ENCODE data around the gene RYK.
A peak's percentile ranks its signal among the peaks of the same experiment; 100 is the strongest.

RYK gene

DNA sequence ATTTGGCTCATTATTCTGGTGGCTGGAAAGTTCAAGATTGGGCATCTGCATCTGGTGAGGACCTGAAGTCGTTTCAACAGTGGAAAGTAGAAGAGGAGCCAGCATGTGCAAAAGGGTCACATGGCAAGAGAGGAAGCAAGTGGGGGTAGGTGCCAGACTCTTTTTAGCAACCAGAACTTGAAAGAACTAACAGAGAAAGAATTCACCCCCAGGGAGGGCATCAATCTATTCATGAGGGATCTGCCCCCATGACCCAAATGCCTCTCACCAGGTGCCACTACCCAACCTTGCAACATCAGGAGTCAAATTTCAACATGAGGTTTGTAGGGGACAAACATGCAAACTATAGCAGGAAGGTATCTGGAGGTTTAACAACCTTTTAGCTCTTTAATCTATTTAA, 10.3 kb upstream of the RYK start:
- TF ChIP-seq, protein P1, sequence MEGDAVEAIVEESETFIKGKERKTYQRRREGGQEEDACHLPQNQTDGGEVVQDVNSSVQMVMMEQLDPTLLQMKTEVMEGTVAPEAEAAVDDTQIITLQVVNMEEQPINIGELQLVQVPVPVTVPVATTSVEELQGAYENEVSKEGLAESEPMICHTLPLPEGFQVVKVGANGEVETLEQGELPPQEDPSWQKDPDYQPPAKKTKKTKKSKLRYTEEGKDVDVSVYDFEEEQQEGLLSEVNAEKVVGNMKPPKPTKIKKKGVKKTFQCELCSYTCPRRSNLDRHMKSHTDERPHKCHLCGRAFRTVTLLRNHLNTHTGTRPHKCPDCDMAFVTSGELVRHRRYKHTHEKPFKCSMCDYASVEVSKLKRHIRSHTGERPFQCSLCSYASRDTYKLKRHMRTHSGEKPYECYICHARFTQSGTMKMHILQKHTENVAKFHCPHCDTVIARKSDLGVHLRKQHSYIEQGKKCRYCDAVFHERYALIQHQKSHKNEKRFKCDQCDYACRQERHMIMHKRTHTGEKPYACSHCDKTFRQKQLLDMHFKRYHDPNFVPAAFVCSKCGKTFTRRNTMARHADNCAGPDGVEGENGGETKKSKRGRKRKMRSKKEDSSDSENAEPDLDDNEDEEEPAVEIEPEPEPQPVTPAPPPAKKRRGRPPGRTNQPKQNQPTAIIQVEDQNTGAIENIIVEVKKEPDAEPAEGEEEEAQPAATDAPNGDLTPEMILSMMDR (conservative IDR thresholded peaks at IDR 0.05; ENCODE audit: low read depth): no peak
- DNase-seq (ENCODE audit: low spot score): no peak
- POLR2A ChIA-PET (ENCODE audit: low non-redundant PET): no interaction called here
- CTCF ChIA-PET: no interaction called here
- no peak overlapping the region for H3K27ac ChIP-seq

DNA sequence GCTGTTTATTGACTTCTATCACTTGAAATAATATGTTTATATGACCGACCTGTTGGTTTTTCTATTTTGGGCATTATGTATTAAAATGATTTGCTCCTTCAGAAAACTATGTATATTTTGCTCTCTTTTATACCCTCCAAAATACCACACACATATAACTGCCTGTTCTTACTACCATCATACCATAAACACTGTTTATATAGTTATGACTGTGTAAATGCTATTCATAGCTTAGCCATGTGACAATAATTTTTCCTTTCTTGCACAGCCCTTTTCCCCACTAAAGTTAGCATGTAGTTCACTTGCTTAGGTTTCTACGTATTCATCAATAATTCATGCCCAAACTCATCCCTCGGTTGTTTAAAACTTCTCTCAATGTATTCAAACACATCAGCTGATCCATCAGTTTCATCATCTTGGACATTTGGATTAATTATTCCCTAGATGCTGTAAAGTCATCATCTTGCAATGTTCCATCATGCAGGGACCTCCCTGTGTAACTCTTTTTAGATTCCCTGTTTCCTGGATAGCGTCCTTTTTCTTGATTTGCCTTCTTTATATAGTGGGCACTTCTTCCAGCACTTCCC, 8.2 kb upstream of the RYK start:
- POLR2A ChIA-PET (ENCODE audit: low non-redundant PET): no interaction called here

DNA sequence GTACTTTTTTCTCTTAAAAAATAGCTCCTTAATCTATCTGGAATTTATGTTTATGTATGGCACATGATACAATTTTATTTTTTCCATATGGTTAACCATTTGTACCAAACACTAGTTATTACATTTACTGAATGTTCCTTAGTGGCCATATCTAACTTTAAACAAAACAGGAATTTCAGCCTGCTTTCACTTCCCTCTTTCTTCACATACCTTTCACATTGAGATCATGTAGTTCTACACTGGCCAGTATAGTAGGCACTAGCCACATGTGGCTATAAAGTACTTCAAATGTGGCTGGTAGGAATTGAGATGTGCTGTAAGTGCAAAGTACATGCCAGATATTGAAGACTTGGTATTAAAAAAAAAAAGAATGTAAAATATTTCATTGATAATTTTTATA, 4.7 kb upstream of the RYK start:
- TF ChIP-seq, protein P1 (conservative IDR thresholded peaks at IDR 0.05; ENCODE audit: low read depth): no peak
- CTCF ChIA-PET: interaction anchor here (0.6 kb wide), 4 partner anchors 12 to 46 kb away, joined by 3 to 5 read pairs (median 3); no protein-coding TSS in a partner anchor

More for the DNA sequence above, 8.2 kb upstream of the RYK start:
- DNase-seq (ENCODE audit: low spot score): no peak
- CTCF ChIA-PET: no interaction called here
- no peak overlapping the region for H3K27ac ChIP-seq
- TF ChIP-seq, protein P1 (conservative IDR thresholded peaks at IDR 0.05; ENCODE audit: low read depth): no peak

DNA sequence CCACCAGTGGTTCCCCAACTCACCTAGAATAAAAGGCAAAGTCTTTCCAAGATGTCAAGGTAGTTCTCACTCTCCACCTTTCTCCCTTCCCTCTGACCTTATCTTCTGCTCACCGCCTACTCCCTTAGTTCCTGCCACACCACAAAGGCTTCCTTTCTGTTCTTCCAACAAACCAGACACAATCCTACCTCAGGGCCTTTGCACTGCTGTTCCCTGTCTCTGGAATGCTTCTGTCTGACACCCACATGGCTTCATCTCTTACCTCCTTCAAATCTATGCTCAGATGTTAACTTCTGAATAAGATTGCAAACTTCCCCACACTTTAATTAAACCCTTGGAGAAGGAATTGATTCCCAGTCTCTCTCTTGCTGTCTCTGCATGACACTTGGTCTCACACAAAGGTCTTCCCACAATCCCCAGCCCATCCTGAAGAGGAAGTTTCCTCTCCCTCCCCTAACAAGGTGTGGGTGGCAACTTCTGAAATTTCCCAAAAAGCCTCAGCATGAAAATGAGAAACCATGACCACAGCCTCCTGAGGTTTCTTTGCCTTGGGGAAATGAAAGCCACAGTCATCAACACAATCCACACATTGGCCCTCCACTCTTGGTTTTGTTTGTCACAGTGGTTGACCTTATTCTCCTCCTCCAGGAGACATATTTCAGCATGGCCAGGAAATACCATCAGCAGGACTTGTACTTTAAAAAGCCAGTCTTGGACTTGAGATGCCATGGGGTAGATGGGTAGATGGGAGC, 3.0 kb upstream of the RYK start:
- H3K27ac ChIP-seq: no peak overlapping the region
- no peak for DNase-seq (ENCODE audit: low spot score)
- TF ChIP-seq, protein P1 (conservative IDR thresholded peaks at IDR 0.05; ENCODE audit: low read depth): no peak
- ChIA-PET CTCF (no interaction called here), POLR2A (ENCODE audit: low non-redundant PET) (no interaction called here)

More for the DNA sequence above, 4.7 kb upstream of the RYK start:
- no peak overlapping the region for H3K27ac ChIP-seq
- POLR2A ChIA-PET (ENCODE audit: low non-redundant PET): no interaction called here
- no peak for DNase-seq (ENCODE audit: low spot score)

DNA sequence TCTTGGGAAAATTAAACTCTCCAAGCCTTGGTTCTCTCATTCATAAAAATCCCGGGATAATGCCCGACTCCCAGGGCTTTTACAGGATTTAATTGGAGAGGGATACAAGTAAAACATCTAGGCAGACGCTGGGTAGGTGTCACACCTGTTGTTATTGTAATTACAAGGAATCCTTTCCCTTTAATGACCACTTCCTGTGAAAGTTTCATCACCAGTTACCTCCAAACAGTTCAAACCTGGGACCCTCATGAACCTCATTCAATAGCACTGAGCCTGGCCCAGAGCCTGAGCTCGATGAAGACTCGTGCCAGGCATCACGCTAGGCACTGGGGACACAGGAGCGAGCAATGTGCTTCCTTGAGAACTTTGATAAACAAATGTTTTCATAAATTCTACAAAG, 2.1 kb upstream of the RYK start:
- no peak for DNase-seq (ENCODE audit: low spot score)
- H3K27ac ChIP-seq: no peak overlapping the region
- CTCF ChIA-PET: no interaction called here
- POLR2A ChIA-PET (ENCODE audit: low non-redundant PET): no interaction called here
- TF ChIP-seq, protein P1 (conservative IDR thresholded peaks at IDR 0.05; ENCODE audit: low read depth): no peak

DNA sequence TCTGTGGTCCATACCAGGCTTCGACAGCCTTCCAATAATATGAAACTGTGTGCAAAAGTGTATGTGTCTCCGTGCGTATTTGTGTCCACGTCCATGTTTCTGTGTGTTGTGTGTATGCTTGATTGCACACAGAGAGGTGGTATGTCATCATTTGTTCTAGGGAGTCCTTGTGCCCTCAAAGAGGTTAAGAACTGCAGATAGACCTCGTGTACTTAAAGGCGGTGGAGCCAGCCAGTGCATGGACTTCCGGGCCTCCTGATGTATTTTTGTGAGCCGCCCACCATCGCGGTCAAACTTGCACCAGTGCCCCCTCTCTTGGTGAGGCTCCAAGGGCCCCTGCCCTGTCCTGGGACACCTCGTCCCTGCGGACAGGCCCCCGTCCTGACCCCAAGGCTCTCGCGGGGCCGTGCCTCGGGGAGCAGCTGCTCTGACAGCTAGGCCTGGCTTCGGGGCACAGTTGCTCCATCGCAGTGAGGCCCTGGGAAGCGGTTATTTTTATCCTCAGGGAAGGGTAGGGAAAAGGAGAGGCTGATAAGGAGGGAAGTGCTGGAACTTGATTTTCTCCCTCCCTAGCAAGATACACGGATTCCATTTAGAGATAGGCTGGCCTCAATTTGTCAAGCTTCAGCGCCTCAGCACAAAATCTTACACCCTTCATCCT, 1.2 kb upstream of the RYK start:
- ChIA-PET POLR2A (ENCODE audit: low non-redundant PET) (no interaction called here), CTCF (no interaction called here)
- no peak for DNase-seq (ENCODE audit: low spot score)
- peak overlapping the region; percentile 7; the same call in 1 of the 2 replicates for H3K27ac ChIP-seq
- TF ChIP-seq, protein P1 (conservative IDR thresholded peaks at IDR 0.05; ENCODE audit: low read depth): no peak

Measured in RWPE1 (cell line).